ENCODE results near the gene MGLL.

MGLL gene

DNA sequence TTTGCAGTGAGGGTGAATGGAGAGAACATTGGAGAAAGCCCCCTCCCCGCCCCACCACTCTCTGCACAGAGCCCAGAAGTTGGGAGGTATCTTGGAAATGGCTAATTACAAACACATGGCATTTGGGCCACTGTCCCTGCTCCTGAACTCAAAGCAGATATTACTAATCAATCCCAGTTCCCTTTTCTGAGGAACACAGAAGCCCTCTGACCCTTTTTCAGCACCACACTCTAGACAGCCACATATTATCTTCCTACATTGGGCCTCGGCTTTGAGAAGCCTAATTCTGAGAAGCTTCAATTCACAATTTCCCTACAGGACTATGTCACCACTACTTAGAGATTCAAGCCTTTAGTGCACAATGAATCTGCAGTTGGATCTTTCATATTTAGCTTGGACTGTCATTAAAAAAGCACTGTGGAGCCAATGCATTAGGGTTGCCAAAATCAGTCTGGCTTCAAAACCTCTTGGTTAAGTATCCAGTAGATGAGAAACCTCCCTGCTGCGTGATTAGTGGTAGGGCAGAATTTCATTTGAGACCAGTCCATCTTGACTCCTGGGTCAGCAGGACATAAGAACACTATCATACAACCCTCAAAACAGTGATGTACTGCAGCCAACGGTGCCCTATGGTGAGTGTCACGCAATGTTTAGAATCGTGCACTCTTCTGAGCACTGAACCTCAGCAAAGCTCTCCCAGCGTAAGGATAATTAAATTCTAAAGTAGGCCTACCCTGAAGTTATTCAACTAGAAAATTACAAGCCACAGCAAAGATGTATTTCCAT lies 26.1 kb downstream of the MGLL start:
- Mint-ChIP-seq H3K27ac (peak overlapping the region; percentile 28 to 57 (median 54)), H3K9me3 (no peaks in the 10 kb centered on the region), H3K4me1 (peaks cover 36% of the 10 kb centered on the region), H3K27me3 (ENCODE audit: low read depth) (peaks cover 4% of the 10 kb centered on the region), H3K36me3 (ENCODE audit: low read depth) (no peaks in the 10 kb centered on the region), H3K4me3 (no peak overlapping the region)
- TF ChIP-seq, protein P1, sequence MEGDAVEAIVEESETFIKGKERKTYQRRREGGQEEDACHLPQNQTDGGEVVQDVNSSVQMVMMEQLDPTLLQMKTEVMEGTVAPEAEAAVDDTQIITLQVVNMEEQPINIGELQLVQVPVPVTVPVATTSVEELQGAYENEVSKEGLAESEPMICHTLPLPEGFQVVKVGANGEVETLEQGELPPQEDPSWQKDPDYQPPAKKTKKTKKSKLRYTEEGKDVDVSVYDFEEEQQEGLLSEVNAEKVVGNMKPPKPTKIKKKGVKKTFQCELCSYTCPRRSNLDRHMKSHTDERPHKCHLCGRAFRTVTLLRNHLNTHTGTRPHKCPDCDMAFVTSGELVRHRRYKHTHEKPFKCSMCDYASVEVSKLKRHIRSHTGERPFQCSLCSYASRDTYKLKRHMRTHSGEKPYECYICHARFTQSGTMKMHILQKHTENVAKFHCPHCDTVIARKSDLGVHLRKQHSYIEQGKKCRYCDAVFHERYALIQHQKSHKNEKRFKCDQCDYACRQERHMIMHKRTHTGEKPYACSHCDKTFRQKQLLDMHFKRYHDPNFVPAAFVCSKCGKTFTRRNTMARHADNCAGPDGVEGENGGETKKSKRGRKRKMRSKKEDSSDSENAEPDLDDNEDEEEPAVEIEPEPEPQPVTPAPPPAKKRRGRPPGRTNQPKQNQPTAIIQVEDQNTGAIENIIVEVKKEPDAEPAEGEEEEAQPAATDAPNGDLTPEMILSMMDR (IDR thresholded peaks at IDR 0.05; ENCODE audit: unreplicated experiment in 3 of 3): no peak

DNA sequence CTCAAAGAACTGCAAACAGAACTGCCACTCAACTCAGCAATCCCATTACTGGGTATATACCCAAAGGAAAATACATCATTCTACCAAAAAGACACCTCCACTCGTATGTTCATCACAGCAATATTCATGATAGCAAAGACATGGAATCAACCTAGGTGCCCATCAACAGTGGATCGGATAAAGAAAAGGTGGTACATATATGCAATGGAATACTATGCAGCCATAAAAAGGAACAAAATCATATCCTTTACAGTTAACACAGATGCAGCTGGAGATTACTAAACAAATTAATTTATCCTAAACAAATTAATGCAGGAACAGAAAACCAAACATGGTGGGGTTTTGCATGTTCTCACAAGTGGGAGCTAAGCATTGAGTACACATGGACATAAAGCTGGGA lies 27.3 kb downstream of the MGLL start:
- H3K4me3 Mint-ChIP-seq: no peak overlapping the region
- peaks cover 49% of the 10 kb centered on the region for H3K4me1 Mint-ChIP-seq
- TF ChIP-seq, protein P1 (IDR thresholded peaks at IDR 0.05; ENCODE audit: unreplicated experiment in 3 of 3): no peak
- H3K9me3 Mint-ChIP-seq: no peaks in the 10 kb centered on the region
- no peak overlapping the region for H3K27ac Mint-ChIP-seq
- H3K27me3 Mint-ChIP-seq (ENCODE audit: low read depth): no peaks in the 10 kb centered on the region
- no peaks in the 10 kb centered on the region for H3K36me3 Mint-ChIP-seq (ENCODE audit: low read depth)

DNA sequence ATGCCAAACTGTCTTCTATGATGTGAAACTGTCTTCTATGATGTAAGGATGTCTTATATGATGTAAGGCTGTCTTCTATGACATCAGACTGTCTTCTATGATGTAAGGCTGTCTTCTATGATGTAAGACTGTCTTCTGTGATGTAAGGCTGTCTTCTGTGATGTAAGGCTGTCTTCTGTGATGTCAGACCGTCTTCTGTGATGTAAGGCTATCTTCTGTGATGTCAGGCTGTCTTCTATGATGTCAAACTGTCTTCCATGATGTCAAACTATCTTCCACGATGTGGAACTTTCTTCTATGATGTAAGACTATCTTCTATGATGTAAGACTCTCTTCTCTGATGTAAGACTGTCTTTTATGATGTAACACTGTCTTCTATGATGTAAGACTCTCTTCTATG lies 27.9 kb downstream of the MGLL start:
- H3K9me3 Mint-ChIP-seq: no peaks in the 10 kb centered on the region
- no peaks in the 10 kb centered on the region for H3K27me3 Mint-ChIP-seq (ENCODE audit: low read depth)
- H3K27ac Mint-ChIP-seq: no peak overlapping the region
- H3K4me3 Mint-ChIP-seq: no peak overlapping the region
- H3K36me3 Mint-ChIP-seq (ENCODE audit: low read depth): no peaks in the 10 kb centered on the region
- TF ChIP-seq, protein P1 (IDR thresholded peaks at IDR 0.05; ENCODE audit: unreplicated experiment in 3 of 3): no peak
- peaks cover 52% of the 10 kb centered on the region for H3K4me1 Mint-ChIP-seq

DNA sequence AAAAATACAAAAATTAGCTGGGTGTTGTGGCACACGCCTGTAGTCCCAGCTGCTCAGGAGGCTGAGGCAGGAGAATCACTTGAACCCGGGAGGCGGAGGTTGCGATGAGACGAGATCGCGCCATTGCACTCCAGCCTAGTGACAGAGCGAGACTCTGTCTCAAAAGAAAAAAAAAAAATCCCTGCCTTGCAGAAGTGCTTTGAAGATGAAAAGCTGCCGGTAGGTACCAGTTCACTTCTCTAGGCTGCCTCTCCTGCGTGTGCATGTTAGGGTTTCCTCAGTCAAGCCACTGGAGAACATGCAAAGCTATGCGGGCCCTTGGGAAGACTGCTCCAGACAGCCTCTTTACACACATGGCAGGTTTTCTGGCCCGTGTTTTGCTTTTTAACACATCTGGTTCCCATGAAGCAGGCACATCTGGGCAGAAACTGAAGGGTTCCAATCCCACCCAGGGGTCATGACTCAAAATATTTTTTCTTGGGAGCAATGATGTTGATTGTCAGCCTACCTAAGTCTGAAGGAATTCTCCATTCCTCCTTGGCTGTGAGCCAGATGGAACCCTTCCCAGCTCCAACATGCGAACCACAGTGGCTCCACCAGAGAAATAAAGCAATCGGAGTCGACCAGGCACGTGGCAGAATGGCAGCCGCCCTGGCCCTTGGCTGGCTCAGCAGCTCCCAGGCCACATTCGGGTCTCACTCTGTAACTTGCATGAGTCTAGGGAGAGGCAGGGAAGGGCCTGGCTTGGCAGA lies 29.6 kb downstream of the MGLL start:
- Mint-ChIP-seq H3K36me3 (ENCODE audit: low read depth) (no peaks in the 10 kb centered on the region), H3K27me3 (ENCODE audit: low read depth) (no peaks in the 10 kb centered on the region), H3K27ac (peak overlapping the region; percentile 79 to 97 (median 96)), H3K4me1 (peaks cover 69% of the 10 kb centered on the region), H3K9me3 (no peaks in the 10 kb centered on the region), H3K4me3 (peak overlapping the region in 1 of 3 experiments; percentile 8)
- TF ChIP-seq, protein P1 (IDR thresholded peaks at IDR 0.05; ENCODE audit: unreplicated experiment in 3 of 3): no peak

DNA sequence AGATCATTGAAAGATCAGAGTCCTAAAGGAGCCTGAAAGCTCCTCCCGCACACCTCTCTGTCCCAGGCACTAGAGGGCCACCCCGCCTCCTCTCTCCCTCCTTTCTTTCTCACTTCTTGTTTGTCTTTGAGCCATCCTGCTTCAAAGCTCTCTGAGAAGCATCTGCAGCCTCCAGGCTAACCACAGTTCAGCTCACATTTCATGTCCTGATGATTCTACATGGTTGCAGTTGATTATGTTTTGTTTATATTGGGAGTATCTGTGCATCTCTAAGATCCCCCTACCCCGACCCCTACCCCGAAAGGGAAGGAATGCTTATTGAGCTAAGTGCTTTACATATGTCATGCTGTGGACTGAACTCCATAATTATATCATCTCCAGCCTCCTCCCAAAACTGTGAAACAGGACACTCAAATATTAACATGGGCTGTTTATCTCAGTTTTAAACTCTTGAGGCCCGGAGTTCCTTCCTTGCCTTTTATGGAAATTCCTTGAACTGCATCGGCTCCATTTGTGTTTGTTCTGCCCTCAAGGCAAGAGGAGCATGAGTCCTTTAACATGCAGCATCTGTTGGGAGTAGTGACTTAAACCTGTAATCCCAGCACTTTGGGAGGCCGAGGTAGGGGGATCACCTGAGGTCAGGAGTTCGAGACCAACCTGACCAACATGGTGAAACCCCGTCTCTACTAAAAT lies 30.9 kb downstream of the MGLL start:
- H3K9me3 Mint-ChIP-seq: no peaks in the 10 kb centered on the region
- no peaks in the 10 kb centered on the region for H3K27me3 Mint-ChIP-seq (ENCODE audit: low read depth)
- H3K4me3 Mint-ChIP-seq: peak overlapping the region; percentile 3 to 33 (median 5)
- H3K27ac Mint-ChIP-seq: peak overlapping the region; percentile 96 to 97 (median 96)
- H3K36me3 Mint-ChIP-seq (ENCODE audit: low read depth): no peaks in the 10 kb centered on the region
- peaks cover 77% of the 10 kb centered on the region for H3K4me1 Mint-ChIP-seq
- TF ChIP-seq, protein P1 (IDR thresholded peaks at IDR 0.05; ENCODE audit: unreplicated experiment in 3 of 3): peak in 2 of 3 experiments; percentile 9 to 23
